Fibroblast of lung (primary cell): Measurements from ENCODE around the gene TRIM65.

ENCODE experiments used
- EZH2 ChIP-seq: IDR thresholded peaks from 2 replicates; pipeline ENCODE4 v1.5.1; 2012; ENCODE audit warnings: low read length, control low read depth, mild to moderate bottlenecking; ENCODE audit errors: missing control alignments
- TF ChIP-seq, protein P1 (sequence below), 2 donors: IDR thresholded peaks in 1 of 2; conservative IDR thresholded peaks in 1 of 2; 1 replicate in 1 of 2; 2 replicates in 1 of 2; pipeline ENCODE4 v1.5.1; 2011 to 2012; ENCODE audit warnings: low read length in 2 of 2, control low read depth in 1 of 2, inconsistent platforms in 1 of 2, low read depth in 1 of 2, mild to moderate bottlenecking in 1 of 2

DNA sequence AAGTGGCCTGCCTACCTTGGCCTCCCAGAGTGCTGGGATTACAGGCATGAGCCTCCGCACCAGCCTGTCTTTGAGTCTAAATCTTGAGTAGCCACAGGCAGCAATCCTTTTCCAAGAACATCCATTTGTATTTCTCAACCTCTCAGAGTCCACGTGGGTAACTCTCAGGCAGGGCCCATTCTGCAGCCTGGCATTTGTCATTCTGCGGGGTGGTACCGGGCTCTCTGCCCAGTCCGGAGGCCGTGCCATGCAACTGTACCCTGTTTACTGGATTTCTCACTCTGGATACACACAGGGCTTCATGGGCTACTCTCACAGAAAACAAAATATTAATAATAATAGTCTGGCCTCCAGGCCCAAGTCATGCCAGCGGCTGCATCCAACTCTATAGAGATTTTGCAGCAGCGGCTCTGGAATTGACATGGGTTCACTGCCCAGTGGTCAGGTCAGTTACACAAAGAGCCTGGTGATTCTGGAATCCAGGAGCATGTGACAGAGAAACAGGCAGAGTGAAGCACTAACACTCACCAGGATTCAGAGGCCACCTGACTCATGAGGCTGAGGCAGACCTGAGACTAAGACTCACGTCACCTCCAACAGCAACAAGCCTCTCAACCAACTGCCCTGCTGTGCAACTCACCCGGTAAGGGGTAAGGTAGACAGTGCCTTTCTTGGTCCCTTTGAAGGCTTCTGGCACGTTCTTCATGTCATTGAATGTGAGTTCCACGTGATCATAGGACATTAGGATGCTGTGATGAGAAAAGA lies 45.6 kb downstream of the TRIM65 start:
- TF ChIP-seq, protein P1, sequence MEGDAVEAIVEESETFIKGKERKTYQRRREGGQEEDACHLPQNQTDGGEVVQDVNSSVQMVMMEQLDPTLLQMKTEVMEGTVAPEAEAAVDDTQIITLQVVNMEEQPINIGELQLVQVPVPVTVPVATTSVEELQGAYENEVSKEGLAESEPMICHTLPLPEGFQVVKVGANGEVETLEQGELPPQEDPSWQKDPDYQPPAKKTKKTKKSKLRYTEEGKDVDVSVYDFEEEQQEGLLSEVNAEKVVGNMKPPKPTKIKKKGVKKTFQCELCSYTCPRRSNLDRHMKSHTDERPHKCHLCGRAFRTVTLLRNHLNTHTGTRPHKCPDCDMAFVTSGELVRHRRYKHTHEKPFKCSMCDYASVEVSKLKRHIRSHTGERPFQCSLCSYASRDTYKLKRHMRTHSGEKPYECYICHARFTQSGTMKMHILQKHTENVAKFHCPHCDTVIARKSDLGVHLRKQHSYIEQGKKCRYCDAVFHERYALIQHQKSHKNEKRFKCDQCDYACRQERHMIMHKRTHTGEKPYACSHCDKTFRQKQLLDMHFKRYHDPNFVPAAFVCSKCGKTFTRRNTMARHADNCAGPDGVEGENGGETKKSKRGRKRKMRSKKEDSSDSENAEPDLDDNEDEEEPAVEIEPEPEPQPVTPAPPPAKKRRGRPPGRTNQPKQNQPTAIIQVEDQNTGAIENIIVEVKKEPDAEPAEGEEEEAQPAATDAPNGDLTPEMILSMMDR (conservative IDR thresholded peaks at IDR 0.05 in 1 of 2, IDR thresholded peaks at IDR 0.05 in 1 of 2; ENCODE audit: low read depth in 1 of 2, low read length in 2 of 2) = no peak
- no peak for TF ChIP-seq EZH2
